Measurements from ENCODE around the gene MAP7D3. TPM values are rescaled to one million over a fixed set of nuclear protein-coding genes. Genes with fewer than 3 reads are reported as not detected.

MAP7D3 gene
- total RNA-seq, 2 donors from 2014 or later: 9.5 to 13.5 TPM

DNA sequence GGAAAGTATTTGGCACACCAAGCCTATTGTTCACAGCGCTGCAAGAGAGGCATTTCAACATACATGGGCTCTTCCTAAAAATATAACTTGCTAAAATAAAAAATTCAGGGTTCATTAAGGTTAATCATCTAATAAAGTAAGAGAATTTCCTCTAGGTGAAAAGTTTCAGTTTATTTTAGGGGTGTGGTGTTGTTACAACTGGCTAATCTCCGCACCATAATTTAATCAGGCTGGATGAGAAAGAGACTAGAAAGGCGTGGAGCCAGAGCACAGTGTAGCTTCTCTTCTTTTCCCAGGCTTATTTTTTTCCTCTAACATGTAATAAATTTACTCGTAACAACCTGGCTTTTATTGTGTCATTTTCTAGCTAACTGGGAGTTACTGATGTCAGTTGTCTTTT lies 56.0 kb downstream of the MAP7D3 start:
- ATAC-seq (no peak), DNase-seq (ENCODE audit: low spot score) (no peak)
- Mint-ChIP-seq H3K9me3 (no peaks in the 10 kb centered on the region), H3K4me1 (ENCODE audit: low read depth in 2 of 2) (peaks cover 21 to 28% of the 10 kb centered on the region in 2 donors), H3K27ac (no peak overlapping the region), H3K36me3 (no peaks in the 10 kb centered on the region), H3K4me3 (no peak overlapping the region), H3K27me3 (peaks cover 0 to 14% of the 10 kb centered on the region in 2 donors)

DNA sequence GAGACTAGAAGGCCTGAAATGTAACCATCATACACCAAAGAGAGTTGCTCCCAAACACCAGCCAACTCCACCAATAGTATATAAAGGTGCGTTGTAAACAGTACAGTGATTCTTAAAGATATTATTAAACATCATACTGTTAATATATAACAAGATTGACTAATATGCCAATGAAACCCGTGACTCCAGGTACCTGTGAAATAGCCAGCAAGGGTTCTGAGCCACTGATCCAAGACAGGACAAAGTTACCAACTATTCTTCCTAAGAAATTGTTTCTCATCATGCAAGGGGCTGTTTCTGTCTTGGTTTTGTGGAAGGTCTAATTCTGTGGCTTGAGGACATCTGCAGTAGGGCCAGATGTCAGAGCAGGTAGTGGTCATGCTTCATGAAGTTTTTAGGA lies 56.7 kb downstream of the MAP7D3 start:
- ATAC-seq (no peak), DNase-seq (ENCODE audit: low spot score) (no peak)
- Mint-ChIP-seq H3K9me3 (no peaks in the 10 kb centered on the region), H3K4me3 (no peak overlapping the region), H3K27ac (no peak overlapping the region), H3K27me3 (peaks cover 0 to 14% of the 10 kb centered on the region in 2 donors), H3K4me1 (ENCODE audit: low read depth in 2 of 2) (peaks cover 21 to 28% of the 10 kb centered on the region in 2 donors), H3K36me3 (no peaks in the 10 kb centered on the region)

DNA sequence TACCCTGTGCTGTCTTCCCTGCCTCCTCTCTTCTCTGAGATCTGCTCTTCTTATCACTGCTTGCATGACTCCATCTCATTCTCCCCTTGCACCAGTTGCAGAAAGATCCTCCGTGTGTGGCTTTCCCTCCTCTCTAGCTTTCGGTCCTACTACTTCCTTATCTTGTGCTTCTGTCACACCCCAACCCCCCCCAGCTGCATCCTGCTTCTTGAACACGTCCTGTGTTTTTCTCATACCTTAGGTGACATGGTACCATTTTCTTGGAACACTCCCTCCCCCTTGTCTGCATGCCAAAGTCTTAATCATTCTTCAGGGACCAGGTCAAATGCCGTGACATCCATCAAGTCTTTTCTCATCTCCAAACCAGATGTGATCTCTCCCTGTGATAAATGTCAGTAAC lies 57.4 kb downstream of the MAP7D3 start:
- peaks cover 21 to 28% of the 10 kb centered on the region in 2 donors for H3K4me1 Mint-ChIP-seq (ENCODE audit: low read depth in 2 of 2)
- DNase-seq (ENCODE audit: low spot score) (no peak), ATAC-seq (no peak)
- H3K27me3 Mint-ChIP-seq: peaks cover 0 to 14% of the 10 kb centered on the region in 2 donors
- H3K4me3 Mint-ChIP-seq: peak overlapping the region; percentile 63
- no peaks in the 10 kb centered on the region for H3K9me3 Mint-ChIP-seq
- no peaks in the 10 kb centered on the region for H3K36me3 Mint-ChIP-seq
- peak overlapping the region; percentile 8 to 49 for H3K27ac Mint-ChIP-seq

DNA sequence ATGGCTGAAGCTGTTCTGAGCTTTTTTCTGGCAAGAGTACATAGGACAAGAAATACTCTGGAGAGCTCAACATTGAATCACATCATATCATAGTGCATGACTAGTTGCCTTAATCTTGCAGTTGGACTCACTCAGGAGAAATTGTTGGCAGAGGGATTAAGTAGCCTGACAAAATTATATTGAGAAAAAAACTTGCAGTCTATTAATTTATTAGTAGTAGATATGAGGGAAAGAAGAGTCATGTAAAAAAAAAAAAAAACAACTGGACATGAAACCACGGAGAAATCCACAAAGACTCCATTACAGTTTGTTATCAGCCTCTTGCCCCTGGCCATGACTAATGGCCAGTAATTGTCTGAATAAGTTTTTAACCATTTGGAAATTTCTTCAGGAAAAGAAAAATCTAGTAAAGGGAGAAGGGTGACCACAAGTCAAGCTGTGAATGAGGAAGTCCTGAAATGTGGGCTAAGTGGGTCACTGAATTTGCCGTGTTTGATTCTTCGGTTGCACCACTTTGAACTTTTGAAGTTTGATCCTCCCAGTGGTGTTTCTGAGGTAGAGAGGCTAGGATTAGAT lies 58.3 kb downstream of the MAP7D3 start:
- peaks cover 0 to 14% of the 10 kb centered on the region in 2 donors for H3K27me3 Mint-ChIP-seq
- no peaks in the 10 kb centered on the region for H3K9me3 Mint-ChIP-seq
- peak overlapping the region; percentile 62 for H3K27ac Mint-ChIP-seq
- H3K4me3 Mint-ChIP-seq: peak overlapping the region; percentile 63
- H3K36me3 Mint-ChIP-seq: no peaks in the 10 kb centered on the region
- ATAC-seq (no peak), DNase-seq (ENCODE audit: low spot score) (no peak)
- H3K4me1 Mint-ChIP-seq (ENCODE audit: low read depth in 2 of 2): peaks cover 21 to 28% of the 10 kb centered on the region in 2 donors

DNA sequence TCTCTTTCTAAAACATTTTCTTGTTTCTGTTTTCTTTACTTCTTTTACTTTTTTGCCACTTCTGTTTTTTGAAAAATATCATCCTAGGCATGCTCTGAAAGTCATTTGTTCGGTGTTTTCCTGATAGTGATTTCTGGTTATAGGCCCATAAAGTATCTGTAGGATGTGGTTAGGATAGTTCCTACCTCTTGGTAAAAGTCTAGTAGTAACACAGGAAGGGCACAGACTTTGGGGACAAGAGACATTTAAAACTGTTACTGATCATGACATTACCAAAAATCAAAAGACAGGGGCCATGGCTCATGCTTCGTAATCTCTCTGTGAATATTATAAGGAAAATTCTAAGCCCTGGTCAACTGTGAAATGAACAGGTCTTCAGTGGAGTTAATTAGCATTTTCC lies 59.1 kb downstream of the MAP7D3 start:
- no peak for DNase-seq (ENCODE audit: low spot score)
- H3K4me1 Mint-ChIP-seq (ENCODE audit: low read depth in 2 of 2): peaks cover 21 to 28% of the 10 kb centered on the region in 2 donors
- no peak for ATAC-seq
- no peaks in the 10 kb centered on the region for H3K9me3 Mint-ChIP-seq
- H3K4me3 Mint-ChIP-seq: peak overlapping the region; percentile 63
- H3K36me3 Mint-ChIP-seq: no peaks in the 10 kb centered on the region
- peaks cover 0 to 14% of the 10 kb centered on the region in 2 donors for H3K27me3 Mint-ChIP-seq
- H3K27ac Mint-ChIP-seq: peak overlapping the region; percentile 62

DNA sequence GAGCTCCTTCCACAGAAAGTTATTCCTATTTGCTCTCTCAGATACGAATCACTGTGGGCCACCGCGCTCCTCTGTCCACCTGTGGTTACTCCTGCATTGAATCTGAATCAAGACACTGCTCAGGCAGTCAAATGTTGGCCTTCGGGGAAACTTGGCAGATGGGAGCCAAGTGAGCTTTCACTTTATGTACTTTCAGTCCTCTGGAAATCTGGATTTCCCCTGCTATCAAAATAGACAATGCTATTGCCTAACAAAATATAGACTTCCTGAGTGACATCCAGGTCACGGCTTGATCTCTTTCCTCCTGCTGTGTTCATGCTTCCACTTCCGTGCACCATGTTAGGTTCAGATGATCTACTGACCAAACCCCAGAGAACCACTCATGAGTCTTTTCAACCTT lies 60.0 kb downstream of the MAP7D3 start:
- Mint-ChIP-seq H3K27me3 (peaks cover 0 to 16% of the 10 kb centered on the region in 2 donors), H3K27ac (no peak overlapping the region), H3K36me3 (no peaks in the 10 kb centered on the region), H3K4me1 (ENCODE audit: low read depth in 2 of 2) (peaks cover 21 to 28% of the 10 kb centered on the region in 2 donors), H3K4me3 (no peak overlapping the region), H3K9me3 (no peaks in the 10 kb centered on the region)
- DNase-seq (ENCODE audit: low spot score): no peak
- no peak for ATAC-seq

DNA sequence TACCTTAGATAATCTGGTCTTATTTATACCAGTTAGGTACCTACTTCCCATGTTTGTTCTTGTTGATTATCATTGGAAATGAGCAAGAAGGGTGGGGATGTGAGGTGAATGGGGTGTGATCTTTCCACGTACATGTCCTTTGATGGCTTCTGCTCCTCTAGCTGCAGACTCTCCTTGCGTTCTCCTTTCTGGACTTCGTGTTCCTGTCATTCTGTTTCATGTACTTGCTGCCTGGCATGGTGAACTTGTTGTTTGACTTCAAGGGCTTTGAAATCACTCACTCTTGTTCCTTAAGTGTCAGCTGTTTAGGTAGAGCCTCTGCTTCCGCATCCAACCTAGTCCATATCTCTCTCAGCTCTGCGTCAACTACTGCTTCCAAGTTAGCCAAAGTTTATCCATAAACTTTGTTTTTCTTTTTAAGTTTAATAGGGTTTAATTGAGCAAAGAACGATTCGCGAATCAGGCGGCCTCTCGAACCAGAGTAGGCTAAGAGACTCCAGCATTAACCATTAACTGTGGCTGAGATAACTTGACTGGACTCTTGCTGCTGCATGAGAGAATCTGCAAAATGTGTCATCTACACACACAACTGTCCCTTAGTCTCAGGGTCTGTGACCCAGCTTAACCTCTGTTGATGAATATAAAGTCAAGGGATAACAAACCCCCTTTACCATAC lies 61.0 kb downstream of the MAP7D3 start:
- H3K4me3 Mint-ChIP-seq: no peak overlapping the region
- no peaks in the 10 kb centered on the region for H3K36me3 Mint-ChIP-seq
- no peaks in the 10 kb centered on the region for H3K9me3 Mint-ChIP-seq
- no peak overlapping the region for H3K27ac Mint-ChIP-seq
- ATAC-seq (no peak), DNase-seq (ENCODE audit: low spot score) (no peak)
- H3K27me3 Mint-ChIP-seq: peaks cover 0 to 11% of the 10 kb centered on the region in 2 donors
- peaks cover 21 to 28% of the 10 kb centered on the region in 2 donors for H3K4me1 Mint-ChIP-seq (ENCODE audit: low read depth in 2 of 2)

DNA sequence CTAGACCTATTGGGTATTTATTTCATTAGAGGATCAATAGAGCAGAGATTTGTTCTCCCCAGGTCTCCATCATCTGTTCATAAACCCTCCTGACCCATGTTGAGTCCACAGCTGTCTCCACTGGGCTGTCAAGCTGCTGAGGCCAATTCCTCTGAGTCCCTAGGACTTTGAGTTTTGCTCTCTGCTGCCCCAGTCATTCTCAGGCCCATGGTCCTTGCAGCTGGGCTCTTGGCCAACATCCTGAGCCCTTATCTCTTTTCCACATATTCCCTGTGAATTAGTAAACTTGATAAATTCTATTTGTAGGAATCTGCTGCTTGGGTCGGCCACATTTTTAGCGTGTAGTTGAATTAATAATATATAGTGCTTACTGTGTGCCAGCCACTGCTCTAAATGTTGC lies 62.0 kb downstream of the MAP7D3 start:
- Mint-ChIP-seq H3K27ac (no peak overlapping the region), H3K4me3 (no peak overlapping the region)
- ATAC-seq: no peak

DNA sequence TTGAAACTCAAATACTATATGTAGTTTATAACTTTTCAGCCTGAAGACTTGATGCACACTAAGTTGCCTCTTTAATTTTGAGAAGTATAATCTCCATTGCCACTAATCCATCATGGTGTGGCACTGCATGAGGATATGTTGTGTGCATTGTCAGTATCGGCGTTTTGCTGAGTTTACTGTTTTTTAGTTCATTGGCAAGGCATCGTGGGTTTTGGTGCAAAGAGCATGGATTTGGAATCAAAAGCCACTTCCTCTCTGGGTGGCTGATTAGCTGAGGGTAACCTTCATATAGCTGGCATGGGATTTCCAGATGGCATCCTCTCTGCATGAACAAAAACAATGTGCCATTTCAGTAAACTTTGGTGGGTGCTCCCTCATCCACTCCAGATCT lies 65.2 kb downstream of the MAP7D3 start:
- H3K36me3 Mint-ChIP-seq: no peaks in the 10 kb centered on the region
- peaks cover 0 to under 1% of the 10 kb centered on the region in 2 donors for H3K4me1 Mint-ChIP-seq (ENCODE audit: low read depth in 2 of 2)
- ATAC-seq (no peak), DNase-seq (ENCODE audit: low spot score) (no peak)
- no peak overlapping the region for H3K27ac Mint-ChIP-seq
- no peak overlapping the region for H3K4me3 Mint-ChIP-seq
- H3K27me3 Mint-ChIP-seq: peaks cover 0 to 5% of the 10 kb centered on the region in 2 donors
- no peaks in the 10 kb centered on the region for H3K9me3 Mint-ChIP-seq

More for the DNA sequence above, 62.0 kb downstream of the MAP7D3 start:
- peaks cover 0 to 12% of the 10 kb centered on the region in 2 donors for H3K27me3 Mint-ChIP-seq
- no peak for DNase-seq (ENCODE audit: low spot score)
- peaks cover 21 to 28% of the 10 kb centered on the region in 2 donors for H3K4me1 Mint-ChIP-seq (ENCODE audit: low read depth in 2 of 2)
- no peaks in the 10 kb centered on the region for H3K9me3 Mint-ChIP-seq
- no peaks in the 10 kb centered on the region for H3K36me3 Mint-ChIP-seq

DNA sequence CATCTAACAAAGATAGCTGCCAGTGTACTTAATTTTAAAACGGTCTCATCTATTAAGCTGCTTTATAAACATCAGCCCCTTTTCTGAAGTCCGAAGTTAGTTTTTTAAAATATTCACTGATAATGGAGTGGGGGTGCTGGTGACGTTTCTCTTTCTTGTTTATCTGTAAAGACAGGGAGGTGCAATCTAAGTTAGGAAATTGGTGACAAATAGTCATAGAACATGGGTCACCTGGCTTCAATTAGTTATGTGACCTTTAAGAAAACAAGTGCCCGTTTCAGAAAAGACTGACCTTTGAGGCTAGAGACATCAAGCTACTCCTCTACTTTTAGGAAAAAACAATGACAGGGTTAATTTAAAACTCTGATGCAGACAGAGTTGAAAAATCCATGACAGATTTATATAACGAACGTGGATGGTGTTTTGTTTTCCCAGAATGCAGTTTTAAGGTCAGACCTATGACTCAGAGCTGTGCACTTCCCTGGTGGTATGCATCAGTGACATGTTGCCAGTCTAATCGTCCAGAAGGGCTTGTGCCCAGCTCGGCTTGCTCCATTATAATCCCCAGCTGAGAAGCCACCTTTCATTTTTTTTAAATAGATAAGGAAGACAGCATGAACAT lies 65.7 kb downstream of the MAP7D3 start:
- no peak for ATAC-seq
- no peaks in the 10 kb centered on the region for H3K36me3 Mint-ChIP-seq
- H3K4me1 Mint-ChIP-seq (ENCODE audit: low read depth in 2 of 2): no peaks in the 10 kb centered on the region
- H3K9me3 Mint-ChIP-seq: no peaks in the 10 kb centered on the region
- H3K4me3 Mint-ChIP-seq: no peak overlapping the region
- peaks cover 0 to 5% of the 10 kb centered on the region in 2 donors for H3K27me3 Mint-ChIP-seq
- no peak overlapping the region for H3K27ac Mint-ChIP-seq
- no peak for DNase-seq (ENCODE audit: low spot score)

DNA sequence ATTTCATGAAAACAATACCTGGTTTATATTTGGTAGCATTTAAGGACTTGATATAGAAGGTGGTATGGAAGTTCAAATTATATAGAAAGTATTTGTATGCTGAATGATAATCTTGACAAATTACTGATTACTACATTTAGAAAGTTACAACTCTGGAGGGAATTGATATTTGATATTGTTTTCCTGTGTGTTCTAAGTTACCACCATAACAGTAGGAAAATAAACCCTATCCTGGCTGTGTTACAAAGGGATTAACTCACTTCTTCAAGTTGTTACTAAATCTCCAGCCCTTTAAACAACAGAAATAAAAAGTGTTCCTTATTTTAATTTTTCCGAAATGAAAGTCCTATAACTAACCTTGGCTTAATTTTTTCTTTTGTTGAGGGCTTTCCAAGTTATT lies 67.3 kb downstream of the MAP7D3 start:
- DNase-seq (ENCODE audit: low spot score): no peak
- Mint-ChIP-seq H3K4me1 (ENCODE audit: low read depth in 2 of 2) (no peaks in the 10 kb centered on the region), H3K4me3 (no peak overlapping the region), H3K9me3 (no peaks in the 10 kb centered on the region), H3K36me3 (no peaks in the 10 kb centered on the region), H3K27ac (no peak overlapping the region), H3K27me3 (peaks cover 0 to 8% of the 10 kb centered on the region in 2 donors)
- no peak for ATAC-seq

DNA sequence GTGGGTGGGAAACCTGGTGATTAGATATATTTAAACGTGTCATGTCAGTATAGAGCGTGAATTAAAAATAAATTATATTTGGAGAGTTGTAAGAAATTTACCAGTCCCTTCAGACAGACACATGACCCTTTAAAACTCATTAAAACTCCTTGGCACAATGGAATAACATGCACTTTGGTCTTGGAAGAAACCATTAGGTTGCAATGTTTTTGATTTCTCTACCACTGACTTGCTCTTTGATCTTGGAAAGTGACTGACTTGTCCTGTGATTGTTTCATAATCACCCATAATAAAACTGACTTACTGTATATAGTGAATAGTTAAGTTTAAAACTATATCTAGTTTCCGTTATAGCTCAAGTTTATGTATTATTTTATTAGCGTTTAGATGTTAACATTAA lies 68.0 kb downstream of the MAP7D3 start:
- Mint-ChIP-seq H3K9me3 (no peaks in the 10 kb centered on the region), H3K36me3 (no peaks in the 10 kb centered on the region), H3K4me3 (no peak overlapping the region), H3K4me1 (ENCODE audit: low read depth in 2 of 2) (no peaks in the 10 kb centered on the region), H3K27ac (no peak overlapping the region), H3K27me3 (peaks cover 0 to 8% of the 10 kb centered on the region in 2 donors)
- DNase-seq (ENCODE audit: low spot score) (no peak), ATAC-seq (no peak)

DNA sequence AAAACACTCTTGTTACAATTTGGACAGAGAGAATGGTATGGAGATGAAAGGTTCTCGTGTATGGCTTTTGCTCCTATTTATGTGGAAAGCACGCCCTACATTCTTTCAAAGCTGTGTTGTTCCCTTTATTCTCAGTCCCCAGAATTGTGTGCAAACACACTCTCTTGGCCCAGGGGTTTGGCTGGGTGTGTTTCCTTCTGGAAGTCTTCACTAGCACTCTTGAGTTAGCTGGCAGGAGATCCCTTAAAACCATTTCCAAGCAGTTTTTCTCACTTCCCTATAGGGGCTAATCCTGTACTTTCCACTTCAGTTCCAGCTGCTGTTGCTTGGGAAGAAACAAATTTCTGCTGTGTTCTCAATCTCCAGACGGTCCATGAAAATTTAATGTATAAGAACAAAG lies 68.8 kb downstream of the MAP7D3 start:
- H3K9me3 Mint-ChIP-seq: no peaks in the 10 kb centered on the region
- H3K36me3 Mint-ChIP-seq: no peaks in the 10 kb centered on the region
- DNase-seq (ENCODE audit: low spot score) (no peak), ATAC-seq (no peak)
- peaks cover 0 to 8% of the 10 kb centered on the region in 2 donors for H3K27me3 Mint-ChIP-seq
- no peak overlapping the region for H3K4me3 Mint-ChIP-seq
- H3K4me1 Mint-ChIP-seq (ENCODE audit: low read depth in 2 of 2): no peaks in the 10 kb centered on the region
- H3K27ac Mint-ChIP-seq: no peak overlapping the region

DNA sequence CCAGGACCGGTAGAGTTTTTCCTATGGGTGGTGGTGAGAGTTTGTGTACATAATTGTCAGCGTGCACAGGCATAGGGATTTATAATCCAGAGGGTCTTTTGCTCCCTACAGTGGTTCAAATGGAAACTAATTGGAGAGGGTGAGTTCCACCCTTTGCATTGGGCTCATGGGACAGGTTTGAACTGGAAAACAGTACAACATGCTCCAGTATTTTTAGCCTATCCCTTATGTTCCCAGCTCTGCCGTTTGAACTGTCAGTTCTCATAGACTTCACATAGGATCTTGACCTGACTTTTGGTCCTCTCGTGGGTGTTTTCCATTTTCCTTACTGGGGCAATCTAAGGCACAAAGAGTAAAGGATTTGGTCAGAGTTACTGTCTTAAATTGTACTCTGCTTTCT lies 72.1 kb downstream of the MAP7D3 start:
- ATAC-seq (no peak), DNase-seq (ENCODE audit: low spot score) (no peak)
- H3K36me3 Mint-ChIP-seq: no peaks in the 10 kb centered on the region
- peaks cover 0 to 4% of the 10 kb centered on the region in 2 donors for H3K27me3 Mint-ChIP-seq
- H3K4me3 Mint-ChIP-seq: no peak overlapping the region
- H3K9me3 Mint-ChIP-seq: no peaks in the 10 kb centered on the region
- no peak overlapping the region for H3K27ac Mint-ChIP-seq
- H3K4me1 Mint-ChIP-seq (ENCODE audit: low read depth in 2 of 2): no peaks in the 10 kb centered on the region
